ENCODE data around the gene SMOC2.
"Not testable (repeated sequence)": the region's sequence is repeated elsewhere in the genome, so short reads cannot be mapped to it uniquely, and the experiment has no call there.

DNA sequence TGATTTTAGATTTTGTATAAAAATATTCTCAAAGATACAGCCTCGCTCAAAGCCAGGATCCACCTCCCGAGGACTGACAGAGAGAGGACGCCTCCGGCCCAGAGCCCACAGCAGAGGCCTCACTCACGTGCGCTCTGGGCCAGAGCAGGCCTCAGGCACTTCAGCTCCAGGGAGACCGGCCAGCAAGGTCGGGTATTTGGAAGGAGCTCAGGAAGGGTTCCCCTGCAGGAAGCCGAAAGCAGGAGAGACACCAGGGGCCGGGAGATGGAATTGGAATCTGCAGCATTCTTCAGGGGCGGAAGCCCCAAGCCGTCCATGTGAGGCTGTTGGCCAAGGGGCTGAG, 251.9 kb downstream of the SMOC2 start:
- TF ChIP-seq POLR2AphosphoS5 (IDR thresholded peaks at IDR 0.05; ENCODE audit: low read depth, low read length); EP300 (IDR thresholded peaks at IDR 0.05; ENCODE audit: borderline replicate concordance in 1 of 2, low read depth in 1 of 2, low read length in 1 of 2); RCOR1 (IDR thresholded peaks at IDR 0.05; ENCODE audit: low read length); SIN3A (IDR thresholded peaks at IDR 0.05; ENCODE audit: borderline replicate concordance, low read depth, low read length); ELF1 (IDR thresholded peaks at IDR 0.05); TEAD4 (IDR thresholded peaks at IDR 0.05; ENCODE audit: borderline replicate concordance, insufficient read depth); TCF12 (IDR thresholded peaks at IDR 0.05); YY1 (IDR thresholded peaks at IDR 0.05; ENCODE audit: low read depth); TAF1 (IDR thresholded peaks at IDR 0.05; ENCODE audit: borderline replicate concordance, low read depth, low read length); FOXM1 (IDR thresholded peaks at IDR 0.05; ENCODE audit: low read depth): not testable (repeated sequence)
- TF ChIP-seq, protein P1, sequence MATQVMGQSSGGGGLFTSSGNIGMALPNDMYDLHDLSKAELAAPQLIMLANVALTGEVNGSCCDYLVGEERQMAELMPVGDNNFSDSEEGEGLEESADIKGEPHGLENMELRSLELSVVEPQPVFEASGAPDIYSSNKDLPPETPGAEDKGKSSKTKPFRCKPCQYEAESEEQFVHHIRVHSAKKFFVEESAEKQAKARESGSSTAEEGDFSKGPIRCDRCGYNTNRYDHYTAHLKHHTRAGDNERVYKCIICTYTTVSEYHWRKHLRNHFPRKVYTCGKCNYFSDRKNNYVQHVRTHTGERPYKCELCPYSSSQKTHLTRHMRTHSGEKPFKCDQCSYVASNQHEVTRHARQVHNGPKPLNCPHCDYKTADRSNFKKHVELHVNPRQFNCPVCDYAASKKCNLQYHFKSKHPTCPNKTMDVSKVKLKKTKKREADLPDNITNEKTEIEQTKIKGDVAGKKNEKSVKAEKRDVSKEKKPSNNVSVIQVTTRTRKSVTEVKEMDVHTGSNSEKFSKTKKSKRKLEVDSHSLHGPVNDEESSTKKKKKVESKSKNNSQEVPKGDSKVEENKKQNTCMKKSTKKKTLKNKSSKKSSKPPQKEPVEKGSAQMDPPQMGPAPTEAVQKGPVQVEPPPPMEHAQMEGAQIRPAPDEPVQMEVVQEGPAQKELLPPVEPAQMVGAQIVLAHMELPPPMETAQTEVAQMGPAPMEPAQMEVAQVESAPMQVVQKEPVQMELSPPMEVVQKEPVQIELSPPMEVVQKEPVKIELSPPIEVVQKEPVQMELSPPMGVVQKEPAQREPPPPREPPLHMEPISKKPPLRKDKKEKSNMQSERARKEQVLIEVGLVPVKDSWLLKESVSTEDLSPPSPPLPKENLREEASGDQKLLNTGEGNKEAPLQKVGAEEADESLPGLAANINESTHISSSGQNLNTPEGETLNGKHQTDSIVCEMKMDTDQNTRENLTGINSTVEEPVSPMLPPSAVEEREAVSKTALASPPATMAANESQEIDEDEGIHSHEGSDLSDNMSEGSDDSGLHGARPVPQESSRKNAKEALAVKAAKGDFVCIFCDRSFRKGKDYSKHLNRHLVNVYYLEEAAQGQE (IDR thresholded peaks at IDR 0.05; ENCODE audit: low read depth, low read length): not testable (repeated sequence)
- TF ChIP-seq, protein P2, sequence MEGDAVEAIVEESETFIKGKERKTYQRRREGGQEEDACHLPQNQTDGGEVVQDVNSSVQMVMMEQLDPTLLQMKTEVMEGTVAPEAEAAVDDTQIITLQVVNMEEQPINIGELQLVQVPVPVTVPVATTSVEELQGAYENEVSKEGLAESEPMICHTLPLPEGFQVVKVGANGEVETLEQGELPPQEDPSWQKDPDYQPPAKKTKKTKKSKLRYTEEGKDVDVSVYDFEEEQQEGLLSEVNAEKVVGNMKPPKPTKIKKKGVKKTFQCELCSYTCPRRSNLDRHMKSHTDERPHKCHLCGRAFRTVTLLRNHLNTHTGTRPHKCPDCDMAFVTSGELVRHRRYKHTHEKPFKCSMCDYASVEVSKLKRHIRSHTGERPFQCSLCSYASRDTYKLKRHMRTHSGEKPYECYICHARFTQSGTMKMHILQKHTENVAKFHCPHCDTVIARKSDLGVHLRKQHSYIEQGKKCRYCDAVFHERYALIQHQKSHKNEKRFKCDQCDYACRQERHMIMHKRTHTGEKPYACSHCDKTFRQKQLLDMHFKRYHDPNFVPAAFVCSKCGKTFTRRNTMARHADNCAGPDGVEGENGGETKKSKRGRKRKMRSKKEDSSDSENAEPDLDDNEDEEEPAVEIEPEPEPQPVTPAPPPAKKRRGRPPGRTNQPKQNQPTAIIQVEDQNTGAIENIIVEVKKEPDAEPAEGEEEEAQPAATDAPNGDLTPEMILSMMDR (IDR thresholded peaks at IDR 0.05): not testable (repeated sequence)
- TF ChIP-seq, protein P3, sequence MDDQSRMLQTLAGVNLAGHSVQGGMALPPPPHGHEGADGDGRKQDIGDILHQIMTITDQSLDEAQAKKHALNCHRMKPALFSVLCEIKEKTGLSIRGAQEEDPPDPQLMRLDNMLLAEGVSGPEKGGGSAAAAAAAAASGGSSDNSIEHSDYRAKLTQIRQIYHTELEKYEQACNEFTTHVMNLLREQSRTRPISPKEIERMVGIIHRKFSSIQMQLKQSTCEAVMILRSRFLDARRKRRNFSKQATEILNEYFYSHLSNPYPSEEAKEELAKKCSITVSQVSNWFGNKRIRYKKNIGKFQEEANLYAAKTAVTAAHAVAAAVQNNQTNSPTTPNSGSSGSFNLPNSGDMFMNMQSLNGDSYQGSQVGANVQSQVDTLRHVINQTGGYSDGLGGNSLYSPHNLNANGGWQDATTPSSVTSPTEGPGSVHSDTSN (IDR thresholded peaks at IDR 0.05): not testable (repeated sequence)
